Measurements from ENCODE around the gene DHX29.
"Not testable (repeated sequence)": the region's sequence is repeated elsewhere in the genome, so short reads cannot be mapped to it uniquely, and the experiment has no call there.

The DHX29 gene, protein sequence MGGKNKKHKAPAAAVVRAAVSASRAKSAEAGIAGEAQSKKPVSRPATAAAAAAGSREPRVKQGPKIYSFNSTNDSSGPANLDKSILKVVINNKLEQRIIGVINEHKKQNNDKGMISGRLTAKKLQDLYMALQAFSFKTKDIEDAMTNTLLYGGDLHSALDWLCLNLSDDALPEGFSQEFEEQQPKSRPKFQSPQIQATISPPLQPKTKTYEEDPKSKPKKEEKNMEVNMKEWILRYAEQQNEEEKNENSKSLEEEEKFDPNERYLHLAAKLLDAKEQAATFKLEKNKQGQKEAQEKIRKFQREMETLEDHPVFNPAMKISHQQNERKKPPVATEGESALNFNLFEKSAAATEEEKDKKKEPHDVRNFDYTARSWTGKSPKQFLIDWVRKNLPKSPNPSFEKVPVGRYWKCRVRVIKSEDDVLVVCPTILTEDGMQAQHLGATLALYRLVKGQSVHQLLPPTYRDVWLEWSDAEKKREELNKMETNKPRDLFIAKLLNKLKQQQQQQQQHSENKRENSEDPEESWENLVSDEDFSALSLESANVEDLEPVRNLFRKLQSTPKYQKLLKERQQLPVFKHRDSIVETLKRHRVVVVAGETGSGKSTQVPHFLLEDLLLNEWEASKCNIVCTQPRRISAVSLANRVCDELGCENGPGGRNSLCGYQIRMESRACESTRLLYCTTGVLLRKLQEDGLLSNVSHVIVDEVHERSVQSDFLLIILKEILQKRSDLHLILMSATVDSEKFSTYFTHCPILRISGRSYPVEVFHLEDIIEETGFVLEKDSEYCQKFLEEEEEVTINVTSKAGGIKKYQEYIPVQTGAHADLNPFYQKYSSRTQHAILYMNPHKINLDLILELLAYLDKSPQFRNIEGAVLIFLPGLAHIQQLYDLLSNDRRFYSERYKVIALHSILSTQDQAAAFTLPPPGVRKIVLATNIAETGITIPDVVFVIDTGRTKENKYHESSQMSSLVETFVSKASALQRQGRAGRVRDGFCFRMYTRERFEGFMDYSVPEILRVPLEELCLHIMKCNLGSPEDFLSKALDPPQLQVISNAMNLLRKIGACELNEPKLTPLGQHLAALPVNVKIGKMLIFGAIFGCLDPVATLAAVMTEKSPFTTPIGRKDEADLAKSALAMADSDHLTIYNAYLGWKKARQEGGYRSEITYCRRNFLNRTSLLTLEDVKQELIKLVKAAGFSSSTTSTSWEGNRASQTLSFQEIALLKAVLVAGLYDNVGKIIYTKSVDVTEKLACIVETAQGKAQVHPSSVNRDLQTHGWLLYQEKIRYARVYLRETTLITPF (N-terminal part only)

GRCh38 chr5:55307383-55308253, at the start of gene DHX29, which contains the start of gene MTREX:
Gene DHX29, minus strand, starts transcription at chr5:55307694. Its CDS starts 121 bp downstream, at chr5:55307573.
Gene MTREX, plus strand, starts transcription at chr5:55307989. Its CDS starts 25 bp downstream, at chr5:55308014.
- peak; percentile 90 for DNase-seq

DNA sequence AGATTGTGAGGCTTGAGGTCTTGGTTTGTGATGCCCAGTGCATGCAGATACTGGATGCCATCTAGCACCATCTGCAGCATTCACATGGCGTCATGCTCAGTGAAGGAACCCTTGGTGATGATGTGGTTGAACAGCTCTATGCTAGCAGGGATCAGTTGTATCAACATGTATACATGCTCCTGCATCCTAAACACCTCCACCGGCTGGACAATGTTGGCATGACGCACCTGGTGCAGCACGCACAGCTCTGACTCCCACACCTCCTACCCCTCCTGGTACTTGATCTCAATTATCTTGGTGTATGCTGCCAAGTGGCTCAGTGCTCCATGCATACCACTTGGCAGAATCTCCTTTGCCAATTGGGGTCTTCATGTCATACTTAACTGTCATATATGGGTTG, 49.4 kb upstream of the DHX29 start:
- no peak for DNase-seq

DNA sequence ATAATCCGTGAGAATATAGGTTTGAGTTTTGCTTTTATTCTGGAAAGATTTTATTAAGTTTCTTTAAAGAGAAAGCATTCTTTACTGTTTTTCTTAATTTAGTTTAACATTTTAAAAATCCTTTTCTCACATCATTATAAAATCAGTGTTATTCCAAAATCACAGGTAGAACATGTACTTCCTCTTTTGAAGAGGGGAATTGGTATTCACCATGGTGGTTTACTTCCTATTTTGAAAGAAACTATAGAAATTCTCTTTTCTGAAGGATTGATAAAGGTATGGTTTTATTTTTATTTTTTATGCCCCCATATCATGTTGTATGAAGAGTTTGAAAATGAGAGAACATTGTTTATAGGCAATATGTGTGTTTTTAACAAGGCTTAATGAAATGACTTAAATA, 43.3 kb upstream of the DHX29 start:
- no peak for DNase-seq

DNA sequence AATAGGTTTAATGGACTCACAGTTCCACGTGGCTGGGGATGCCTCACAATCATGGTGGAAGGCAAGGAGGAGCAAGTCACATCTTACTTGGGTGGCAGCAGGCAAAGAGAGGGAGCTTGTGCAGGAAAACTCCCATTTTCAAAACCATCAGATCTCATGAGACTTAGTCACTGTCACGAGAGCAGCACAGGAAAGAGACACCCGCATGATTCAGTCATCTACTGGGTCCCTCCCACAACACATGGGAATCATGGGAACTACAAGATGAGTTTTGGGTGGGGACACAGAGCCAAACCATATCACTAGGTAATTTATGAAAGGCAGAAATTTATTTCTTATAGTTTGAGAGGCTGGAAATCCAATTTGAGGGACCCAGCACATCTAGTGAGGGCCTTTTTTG, 40.3 kb upstream of the DHX29 start:
- no peak for DNase-seq

DNA sequence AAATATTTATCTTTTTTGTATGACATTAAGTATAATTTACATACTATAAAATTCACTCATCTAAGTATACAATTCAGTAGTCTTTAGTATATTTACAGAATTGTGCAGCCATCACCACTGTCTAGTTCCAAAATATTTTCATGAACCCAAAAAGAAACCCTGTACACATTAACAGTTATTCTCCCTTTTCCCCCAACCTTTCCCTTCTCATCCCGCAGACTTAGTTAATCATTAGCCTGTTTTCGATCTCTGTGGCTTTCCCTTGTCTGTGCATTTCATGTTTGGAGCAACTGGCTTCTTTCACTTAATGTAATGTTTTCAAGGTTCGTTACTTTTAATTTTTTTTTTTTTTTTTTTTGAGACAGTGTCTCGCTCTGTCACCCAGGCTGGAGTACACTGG, 37.8 kb upstream of the DHX29 start:
- DNase-seq: no peak

- peak; percentile 66 for DNase-seq
Observed at GRCh38 chr5:55344392-55344992, 37.0 kb upstream of the DHX29 start.

- DNase-seq: no peak
Observed at GRCh38 chr5:55343609-55344008, 36.1 kb upstream of the DHX29 start.

- DNase-seq: no peak
Observed at GRCh38 chr5:55343107-55343506, 35.6 kb upstream of the DHX29 start.

GRCh38 chr5:55338810-55339243, 31.3 kb upstream of the DHX29 start:
- peak; percentile 10 for DNase-seq

GRCh38 chr5:55338092-55338613, 30.7 kb upstream of the DHX29 start:
- peak; percentile 4 for DNase-seq

DNA sequence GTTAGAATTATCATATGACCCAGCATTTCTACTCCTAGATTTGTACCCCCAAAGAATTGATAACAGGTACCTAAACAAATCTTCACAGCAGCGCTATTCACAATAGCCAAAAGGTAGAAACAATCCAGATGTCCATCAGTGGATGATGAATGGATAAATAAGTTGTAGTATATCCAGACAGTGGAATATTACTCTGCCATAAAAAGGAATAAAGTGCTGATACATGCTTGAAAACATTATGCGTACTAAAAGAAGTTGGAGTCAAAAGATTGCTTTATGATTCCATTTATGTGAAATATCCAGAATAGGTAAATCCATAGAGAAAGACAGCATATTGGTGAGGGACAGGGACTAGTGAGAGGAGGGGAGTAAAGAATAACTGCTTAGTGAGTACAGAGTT, 26.3 kb upstream of the DHX29 start:
- no peak for DNase-seq

- DNase-seq: no peak
Observed at GRCh38 chr5:55333017-55333416, 25.5 kb upstream of the DHX29 start.

DNA sequence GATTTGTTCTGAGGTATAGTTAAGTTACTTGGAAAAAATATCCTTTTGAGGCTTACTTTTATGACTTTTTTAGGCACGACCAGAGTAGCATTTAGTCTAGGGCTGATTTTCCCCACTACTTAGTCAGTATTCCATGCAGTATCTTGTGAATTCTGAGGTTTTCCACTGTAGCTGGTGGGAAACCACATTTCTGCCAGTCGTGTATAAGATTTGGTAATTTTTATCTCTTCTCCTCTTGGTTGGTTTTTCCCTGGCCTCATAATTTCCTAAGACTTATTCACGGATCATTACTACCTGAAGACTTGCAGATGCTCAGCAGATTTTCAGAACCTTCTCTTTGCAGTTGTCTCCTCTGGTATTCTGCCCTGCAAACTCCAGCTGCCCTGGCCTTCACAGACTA, 23.8 kb upstream of the DHX29 start:
- DNase-seq: no peak

- no peak for DNase-seq
Observed at GRCh38 chr5:55327281-55327680, 19.8 kb upstream of the DHX29 start.

DNA sequence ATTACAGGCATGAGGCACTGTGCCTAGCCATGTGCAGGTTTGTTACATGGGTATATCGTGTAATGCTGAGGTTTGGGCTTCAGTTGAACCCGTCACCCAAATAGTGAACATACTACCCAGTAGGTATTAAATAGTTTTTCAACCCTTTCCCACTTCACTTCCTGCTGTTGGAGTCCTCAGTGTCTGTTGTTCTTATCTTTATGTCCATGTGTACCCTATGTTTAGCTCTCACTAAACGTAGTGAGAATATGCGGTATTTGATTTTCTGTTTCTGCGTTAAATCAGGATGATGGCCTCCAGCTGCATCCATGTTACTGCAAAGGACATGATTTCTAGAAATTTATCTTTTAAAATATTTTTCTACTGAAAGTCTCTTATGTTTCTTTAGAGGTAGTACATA, 18.1 kb upstream of the DHX29 start:
- no peak for DNase-seq

DNA sequence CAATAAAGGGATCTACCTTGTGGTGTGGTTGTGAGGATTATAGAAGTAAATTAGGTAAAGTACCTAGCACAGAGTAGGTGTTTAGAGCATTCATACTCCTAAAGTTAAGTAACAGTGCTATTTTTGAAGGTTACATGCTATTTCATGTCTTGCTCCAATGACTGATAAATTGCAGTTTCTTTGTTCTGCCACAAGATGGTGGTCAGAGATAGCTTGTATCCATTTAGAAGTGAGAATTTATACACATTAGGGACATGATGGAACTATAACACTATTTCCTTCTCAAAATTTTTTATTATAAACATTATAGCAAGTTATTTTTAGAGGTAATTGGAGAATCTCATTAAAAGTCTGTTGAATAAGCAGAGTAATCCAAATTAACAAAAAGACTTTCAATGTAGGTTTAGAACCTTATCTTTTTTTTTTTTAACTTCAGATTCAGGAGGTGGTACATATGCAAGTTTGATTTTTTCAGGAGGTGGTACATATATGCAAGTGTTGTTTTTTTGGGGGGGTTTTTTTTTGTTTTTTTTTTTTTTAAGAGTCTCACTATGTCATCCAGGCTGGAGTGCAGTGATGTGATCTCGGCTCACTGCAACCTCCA, 17.4 kb upstream of the DHX29 start:
- DNase-seq: peak; percentile 50

DNA sequence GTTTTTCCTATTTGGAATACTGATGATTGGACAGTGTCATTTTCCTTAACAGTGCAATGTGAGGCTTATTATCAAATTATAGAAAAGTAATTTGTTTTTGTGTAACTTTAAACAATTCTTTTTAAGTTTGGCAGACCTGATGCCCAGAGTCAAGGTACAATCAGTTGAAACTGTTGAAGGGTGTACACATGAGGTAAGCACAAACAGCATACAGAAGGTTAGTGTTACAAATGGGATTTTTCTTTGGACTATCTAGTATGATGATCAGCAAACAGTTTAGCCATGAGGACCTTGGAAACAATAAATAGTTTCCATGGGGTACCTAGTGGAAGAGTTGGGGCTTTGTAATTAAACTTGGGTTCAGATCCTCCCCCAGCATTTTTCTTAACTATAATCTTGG, 16.5 kb upstream of the DHX29 start:
- DNase-seq: no peak

GRCh38 chr5:55320571-55320970, 13.1 kb upstream of the DHX29 start:
- no peak for DNase-seq

DNA sequence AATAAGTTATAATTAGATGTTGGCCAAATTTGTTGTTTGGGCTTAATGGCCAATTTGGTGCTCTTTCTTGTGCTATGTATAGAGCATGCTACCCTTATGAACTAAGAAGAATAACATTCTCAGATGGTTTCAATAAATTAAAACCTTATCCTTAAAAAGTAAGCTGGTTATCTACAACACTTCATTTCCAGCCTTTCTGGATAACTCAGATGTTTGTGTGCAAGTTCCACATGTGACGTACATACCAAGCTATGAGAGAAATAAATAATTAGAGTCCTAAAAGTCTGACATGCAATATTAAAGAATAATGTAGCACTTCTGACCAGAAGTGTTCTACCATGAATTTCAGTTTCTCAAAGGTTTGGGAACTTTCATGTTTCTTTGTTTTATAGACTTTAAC, 12.0 kb upstream of the DHX29 start:
- no peak for DNase-seq

DNA sequence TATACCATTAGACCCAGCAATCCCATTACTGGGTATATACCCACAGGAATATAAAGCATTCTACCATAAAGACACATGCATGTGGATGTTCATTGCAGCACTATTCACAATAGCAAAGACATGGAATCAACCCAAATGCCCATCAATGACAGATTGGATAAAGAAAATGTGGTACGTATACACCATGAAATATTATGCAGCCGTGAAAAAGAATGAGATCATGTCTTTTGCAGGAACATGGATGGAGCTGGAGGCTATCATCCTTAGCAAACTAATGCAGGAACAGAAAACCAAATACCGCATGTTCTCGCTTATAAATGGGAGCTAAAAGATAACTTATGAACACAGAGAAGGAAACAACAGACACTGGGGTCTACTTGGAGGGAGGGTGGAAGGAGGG, 10.7 kb upstream of the DHX29 start:
- DNase-seq: not testable (repeated sequence)

- no peak for DNase-seq
Observed at GRCh38 chr5:55316837-55317236, 9.3 kb upstream of the DHX29 start.

All from CD4-positive, alpha-beta T cell treated with Interleukin-12 subunit alpha and Interleukin-12 subunit beta, for 1 hour (primary cell).